Hepatocyte (in vitro differentiated cells): ENCODE results near the gene KRTAP4-9. TPM values are rescaled to one million over a fixed set of nuclear protein-coding genes. Genes with fewer than 3 reads are reported as not detected.

Experiments used
- polyA plus RNA-seq: library from polyadenylated mRNA; unstranded; fragments of >200 nt; fragmentation: Nextera tagmentation; extraction: Ambion mirVana; gene quantifications from 2 replicates; pipeline ENCODE4 v1.2.1, GENCODE V29; 2016
- total RNA-seq: library from RNA; depleted of rRNA; stranded (reverse); fragments of >200 nt; gene quantifications from 2 replicates; pipeline ENCODE4 v1.2.3, GENCODE V29; 2014

The KRTAP4-9 gene
- total and polyA plus RNA-seq, 2 experiments from 2014 or later: not detected

Other genes starting within 250 kb of the KRTAP4-9 start
Only the 30 nearest of the 39 such genes appear.
- 1.0 TPM in 1 of 2 replicates, not detected in the other for gene KRT39, start 138.4 kb upstream of the KRTAP4-9 start, total RNA-seq
- gene KRT39, start 138.4 kb upstream of the KRTAP4-9 start, polyA plus RNA-seq: not detected in 2 replicates
- gene KRT40, start 121.1 kb upstream of the KRTAP4-9 start, total RNA-seq: 0.33 TPM in 1 of 2 replicates, not detected in the other
- gene KRT40, start 121.1 kb upstream of the KRTAP4-9 start, polyA plus RNA-seq: 0.19 TPM in 1 of 2 replicates, not detected in the other
- not detected in 2 replicates for gene KRTAP3-3, start 111.2 kb upstream of the KRTAP4-9 start, total RNA-seq
- not detected in 2 replicates for gene KRTAP3-3, start 111.2 kb upstream of the KRTAP4-9 start, polyA plus RNA-seq
- not detected in 2 replicates for gene KRTAP3-2, start 105.5 kb upstream of the KRTAP4-9 start, total RNA-seq
- not detected in 2 replicates for gene KRTAP3-2, start 105.5 kb upstream of the KRTAP4-9 start, polyA plus RNA-seq
- gene KRTAP3-1, start 96.3 kb upstream of the KRTAP4-9 start, total RNA-seq: not detected in 2 replicates
- 2.7 and 3.4 TPM in 2 replicates for gene KRTAP3-1, start 96.3 kb upstream of the KRTAP4-9 start, polyA plus RNA-seq
- gene KRTAP1-5, start 78.2 kb upstream of the KRTAP4-9 start, total RNA-seq: not detected in 2 replicates
- gene KRTAP1-5, start 78.2 kb upstream of the KRTAP4-9 start, polyA plus RNA-seq: 0.44 TPM in 1 of 2 replicates, not detected in the other
- gene KRTAP1-4, start 75.2 kb upstream of the KRTAP4-9 start, total RNA-seq: not detected in 2 replicates
- gene KRTAP1-4, start 75.2 kb upstream of the KRTAP4-9 start, polyA plus RNA-seq: not detected in 2 replicates
- not detected in 2 replicates for gene KRTAP1-3, start 70.5 kb upstream of the KRTAP4-9 start, total RNA-seq
- not detected in 2 replicates for gene KRTAP1-3, start 70.5 kb upstream of the KRTAP4-9 start, polyA plus RNA-seq
- not detected in 2 replicates for gene KRTAP1-1, start 63.9 kb upstream of the KRTAP4-9 start, total RNA-seq
- gene KRTAP1-1, start 63.9 kb upstream of the KRTAP4-9 start, polyA plus RNA-seq: not detected in 2 replicates
- gene KRTAP2-1, start 58.1 kb upstream of the KRTAP4-9 start, total RNA-seq: not detected in 2 replicates
- not detected in 2 replicates for gene KRTAP2-1, start 58.1 kb upstream of the KRTAP4-9 start, polyA plus RNA-seq
- not detected in 2 replicates for gene KRTAP2-2, start 50.2 kb upstream of the KRTAP4-9 start, total RNA-seq
- gene KRTAP2-2, start 50.2 kb upstream of the KRTAP4-9 start, polyA plus RNA-seq: not detected in 2 replicates
- not detected in 2 replicates for gene KRTAP2-3, start 45.3 kb upstream of the KRTAP4-9 start, total RNA-seq
- not detected in 2 replicates for gene KRTAP2-3, start 45.3 kb upstream of the KRTAP4-9 start, polyA plus RNA-seq
- gene KRTAP2-4, start 39.5 kb upstream of the KRTAP4-9 start, total RNA-seq: not detected in 2 replicates
- gene KRTAP2-4, start 39.5 kb upstream of the KRTAP4-9 start, polyA plus RNA-seq: not detected in 2 replicates
- gene KRTAP4-7, start 21.2 kb upstream of the KRTAP4-9 start, total RNA-seq: not detected in 2 replicates
- not detected in 2 replicates for gene KRTAP4-7, start 21.2 kb upstream of the KRTAP4-9 start, polyA plus RNA-seq
- gene KRTAP4-8, start 7.2 kb upstream of the KRTAP4-9 start, total RNA-seq: not detected in 2 replicates
- not detected in 2 replicates for gene KRTAP4-8, start 7.2 kb upstream of the KRTAP4-9 start, polyA plus RNA-seq
- gene KRTAP4-16, start 3.2 kb upstream of the KRTAP4-9 start, total RNA-seq: not detected in 2 replicates
- not detected in 2 replicates for gene KRTAP4-16, start 3.2 kb upstream of the KRTAP4-9 start, polyA plus RNA-seq
- not detected in 2 replicates for gene KRTAP4-11, start 13.0 kb downstream of the KRTAP4-9 start, total RNA-seq
- not detected in 2 replicates for gene KRTAP4-11, start 13.0 kb downstream of the KRTAP4-9 start, polyA plus RNA-seq
- not detected in 2 replicates for gene KRTAP4-12, start 18.8 kb downstream of the KRTAP4-9 start, total RNA-seq
- not detected in 2 replicates for gene KRTAP4-12, start 18.8 kb downstream of the KRTAP4-9 start, polyA plus RNA-seq
- gene KRTAP4-6, start 35.2 kb downstream of the KRTAP4-9 start, total RNA-seq: not detected in 2 replicates
- not detected in 2 replicates for gene KRTAP4-6, start 35.2 kb downstream of the KRTAP4-9 start, polyA plus RNA-seq
- gene KRTAP4-5, start 44.4 kb downstream of the KRTAP4-9 start, total RNA-seq: not detected in 2 replicates
- gene KRTAP4-5, start 44.4 kb downstream of the KRTAP4-9 start, polyA plus RNA-seq: not detected in 2 replicates
- not detected in 2 replicates for gene KRTAP4-4, start 55.4 kb downstream of the KRTAP4-9 start, total RNA-seq
- gene KRTAP4-4, start 55.4 kb downstream of the KRTAP4-9 start, polyA plus RNA-seq: not detected in 2 replicates
- not detected in 2 replicates for gene KRTAP4-3, start 62.8 kb downstream of the KRTAP4-9 start, total RNA-seq
- gene KRTAP4-3, start 62.8 kb downstream of the KRTAP4-9 start, polyA plus RNA-seq: not detected in 2 replicates
- not detected in 2 replicates for gene KRTAP4-2, start 72.8 kb downstream of the KRTAP4-9 start, total RNA-seq
- gene KRTAP4-2, start 72.8 kb downstream of the KRTAP4-9 start, polyA plus RNA-seq: not detected in 2 replicates
- gene KRTAP4-1, start 79.5 kb downstream of the KRTAP4-9 start, total RNA-seq: not detected in 2 replicates
- gene KRTAP4-1, start 79.5 kb downstream of the KRTAP4-9 start, polyA plus RNA-seq: not detected in 2 replicates
- not detected in 2 replicates for gene KRTAP9-1, start 84.5 kb downstream of the KRTAP4-9 start, total RNA-seq
- not detected in 2 replicates for gene KRTAP9-1, start 84.5 kb downstream of the KRTAP4-9 start, polyA plus RNA-seq
- gene KRTAP9-2, start 121.3 kb downstream of the KRTAP4-9 start, total RNA-seq: not detected in 2 replicates
- not detected in 2 replicates for gene KRTAP9-2, start 121.3 kb downstream of the KRTAP4-9 start, polyA plus RNA-seq
- gene KRTAP9-3, start 127.1 kb downstream of the KRTAP4-9 start, total RNA-seq: not detected in 2 replicates
- gene KRTAP9-3, start 127.1 kb downstream of the KRTAP4-9 start, polyA plus RNA-seq: not detected in 2 replicates
- gene KRTAP9-8, start 132.6 kb downstream of the KRTAP4-9 start, total RNA-seq: not detected in 2 replicates
- not detected in 2 replicates for gene KRTAP9-8, start 132.6 kb downstream of the KRTAP4-9 start, polyA plus RNA-seq
- gene KRTAP9-4, start 144.3 kb downstream of the KRTAP4-9 start, total RNA-seq: not detected in 2 replicates
- gene KRTAP9-4, start 144.3 kb downstream of the KRTAP4-9 start, polyA plus RNA-seq: not detected in 2 replicates
- gene KRTAP9-9, start 150.0 kb downstream of the KRTAP4-9 start, total RNA-seq: not detected in 2 replicates
- gene KRTAP9-9, start 150.0 kb downstream of the KRTAP4-9 start, polyA plus RNA-seq: not detected in 2 replicates